ENCODE data around the gene SYAP1.

- TF ChIP-seq, protein P1, sequence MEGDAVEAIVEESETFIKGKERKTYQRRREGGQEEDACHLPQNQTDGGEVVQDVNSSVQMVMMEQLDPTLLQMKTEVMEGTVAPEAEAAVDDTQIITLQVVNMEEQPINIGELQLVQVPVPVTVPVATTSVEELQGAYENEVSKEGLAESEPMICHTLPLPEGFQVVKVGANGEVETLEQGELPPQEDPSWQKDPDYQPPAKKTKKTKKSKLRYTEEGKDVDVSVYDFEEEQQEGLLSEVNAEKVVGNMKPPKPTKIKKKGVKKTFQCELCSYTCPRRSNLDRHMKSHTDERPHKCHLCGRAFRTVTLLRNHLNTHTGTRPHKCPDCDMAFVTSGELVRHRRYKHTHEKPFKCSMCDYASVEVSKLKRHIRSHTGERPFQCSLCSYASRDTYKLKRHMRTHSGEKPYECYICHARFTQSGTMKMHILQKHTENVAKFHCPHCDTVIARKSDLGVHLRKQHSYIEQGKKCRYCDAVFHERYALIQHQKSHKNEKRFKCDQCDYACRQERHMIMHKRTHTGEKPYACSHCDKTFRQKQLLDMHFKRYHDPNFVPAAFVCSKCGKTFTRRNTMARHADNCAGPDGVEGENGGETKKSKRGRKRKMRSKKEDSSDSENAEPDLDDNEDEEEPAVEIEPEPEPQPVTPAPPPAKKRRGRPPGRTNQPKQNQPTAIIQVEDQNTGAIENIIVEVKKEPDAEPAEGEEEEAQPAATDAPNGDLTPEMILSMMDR (IDR thresholded peaks at IDR 0.05) = no peak
- no peak for TF ChIP-seq POLR2A (IDR thresholded peaks at IDR 0.05)
- TF ChIP-seq POLR2AphosphoS5 (IDR thresholded peaks at IDR 0.05) = no peak
Observed at GRCh38 chrX:16678689-16679088, 40.7 kb upstream of the SYAP1 start.

All from upper lobe of left lung (tissue), 4 donors.